ENCODE measurements around the gene ZNF346. TPM values are rescaled to one million over a fixed set of nuclear protein-coding genes. Genes with fewer than 3 reads are reported as not detected.

Gene ZNF346
- total and polyA plus RNA-seq, 2 of the 13 experiments (the other 11 are each of a cell fraction or from before 2014, with no cell fraction given): 8.6 to 19.4 TPM

GRCh38 chr5:177111720-177112394 is 89.4 kb downstream of the ZNF346 start (continued):
- no peak for TF ChIP-seq RERE (CRISPR knock-in tag; IDR thresholded peaks at IDR 0.05; ENCODE audit: low read depth)
- TF ChIP-seq THRA (CRISPR knock-in tag; IDR thresholded peaks at IDR 0.05; ENCODE audit: borderline replicate concordance): 0 out of 2 replicates have a peak, but pooled peaks have one; percentile 33
- TF ChIP-seq KDM2A (CRISPR knock-in tag; IDR thresholded peaks at IDR 0.05; ENCODE audit: borderline replicate concordance, low read depth): peak; percentile 38; the same call in 1 of the 2 replicates
- TF ChIP-seq YEATS2 (CRISPR knock-in tag; IDR thresholded peaks at IDR 0.05; ENCODE audit: borderline replicate concordance): peak; percentile 49; the same call in 1 of the 2 replicates
- TF ChIP-seq ZNF687 (CRISPR knock-in tag; IDR thresholded peaks at IDR 0.05): peak; percentile 57
- no peak for TF ChIP-seq ZNF230 (CRISPR knock-in tag; IDR thresholded peaks at IDR 0.05)
- TF ChIP-seq SALL1 (CRISPR knock-in tag; IDR thresholded peaks at IDR 0.05): peak; percentile 75
- TF ChIP-seq HNRNPK (IDR thresholded peaks at IDR 0.05; ENCODE audit: low read depth, low read length, poor library complexity, severe bottlenecking): peak; percentile 61
- TF ChIP-seq HBP1 (CRISPR knock-in tag; IDR thresholded peaks at IDR 0.05; ENCODE audit: low read depth): 0 out of 2 replicates have a peak, but pooled peaks have one; percentile 31
- TF ChIP-seq ELF1 (CRISPR knock-in tag; IDR thresholded peaks at IDR 0.05): peak; percentile 27; the same call in 1 of the 2 replicates
- no peak for TF ChIP-seq ZNF556 (CRISPR knock-in tag; IDR thresholded peaks at IDR 0.05; ENCODE audit: borderline replicate concordance)
- no peak for TF ChIP-seq HNRNPH1 (optimal IDR thresholded peaks at IDR 0.05; ENCODE audit: low read depth, low read length)
- no peak for TF ChIP-seq ZNF446 (CRISPR knock-in tag; IDR thresholded peaks at IDR 0.05)
- 0 out of 2 replicates have a peak, but pooled peaks have one; percentile 29 for TF ChIP-seq ZNF414 (CRISPR knock-in tag; IDR thresholded peaks at IDR 0.05)
- no peak for TF ChIP-seq SKI (IDR thresholded peaks at IDR 0.05; ENCODE audit: partially characterized antibody)
